Measurements from ENCODE around the gene GRHL1.
"Not testable (repeated sequence)": the region's sequence is repeated elsewhere in the genome, so short reads cannot be mapped to it uniquely, and the experiment has no call there.

Gene GRHL1

GRCh38 chr2:10026940-10027569, 75.6 kb downstream of the GRHL1 start:
- peaks cover 13% of the 10 kb centered on the region for H3K4me1 ChIP-seq (ENCODE audit: control insufficient read depth, low read depth, low read length)

DNA sequence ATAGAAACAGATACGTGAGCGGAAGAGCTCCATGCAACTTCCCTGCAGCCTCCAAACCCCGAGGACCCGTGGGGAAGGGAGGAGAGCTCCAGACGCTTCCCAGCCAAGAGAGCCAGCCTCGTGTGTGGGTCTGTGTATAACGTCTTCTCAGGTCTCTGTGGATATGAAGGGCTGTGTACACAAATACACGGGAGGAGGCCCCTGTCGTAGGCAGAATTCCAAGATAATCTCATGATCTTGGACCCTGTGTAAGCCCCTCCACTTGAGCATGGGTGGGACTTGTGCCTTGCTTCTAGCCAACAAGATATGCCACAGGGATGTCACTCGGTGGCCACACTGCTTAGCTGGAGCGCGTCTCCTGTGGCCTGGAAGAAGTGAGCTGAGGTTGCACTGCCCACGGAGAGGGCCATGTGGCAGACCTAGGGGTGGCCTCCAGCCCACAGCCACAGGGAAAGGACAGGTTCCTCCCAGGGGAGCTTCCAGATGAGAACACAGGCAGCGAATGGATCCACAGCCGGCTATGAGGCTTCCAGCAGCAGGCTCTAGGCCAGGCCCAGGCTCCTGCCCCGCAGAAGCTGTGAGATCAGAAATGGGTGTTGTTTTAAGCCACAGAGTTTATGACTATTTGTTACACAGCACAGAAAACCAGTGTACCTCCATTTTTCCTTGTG, 76.3 kb downstream of the GRHL1 start:
- Histone ChIP-seq H3K9me3 (ENCODE audit: control insufficient read depth, low read depth, low read length) (no peaks in the 10 kb centered on the region), H3K9ac (ENCODE audit: low read length) (no peak overlapping the region), H3K27me3 (ENCODE audit: control insufficient read depth, insufficient read depth, low read length) (no peaks in the 10 kb centered on the region), H3K36me3 (ENCODE audit: control insufficient read depth, low read depth, low read length) (no peaks in the 10 kb centered on the region), H3K27ac (ENCODE audit: low read length) (no peak overlapping the region), H3K4me1 (ENCODE audit: control insufficient read depth, low read depth, low read length) (peaks cover 13% of the 10 kb centered on the region), H3K4me3 (ENCODE audit: low read length) (no peak overlapping the region)

More at GRCh38 chr2:10026940-10027569, 75.6 kb downstream of the GRHL1 start:
- H3K9ac ChIP-seq (ENCODE audit: low read length) = no peak overlapping the region
- H3K27me3 ChIP-seq (ENCODE audit: control insufficient read depth, insufficient read depth, low read length) = no peaks in the 10 kb centered on the region
- no peaks in the 10 kb centered on the region for H3K9me3 ChIP-seq (ENCODE audit: control insufficient read depth, low read depth, low read length)
- no peak overlapping the region for H3K27ac ChIP-seq (ENCODE audit: low read length)
- H3K36me3 ChIP-seq (ENCODE audit: control insufficient read depth, low read depth, low read length) = no peaks in the 10 kb centered on the region
- H3K4me3 ChIP-seq (ENCODE audit: low read length) = no peak overlapping the region

DNA sequence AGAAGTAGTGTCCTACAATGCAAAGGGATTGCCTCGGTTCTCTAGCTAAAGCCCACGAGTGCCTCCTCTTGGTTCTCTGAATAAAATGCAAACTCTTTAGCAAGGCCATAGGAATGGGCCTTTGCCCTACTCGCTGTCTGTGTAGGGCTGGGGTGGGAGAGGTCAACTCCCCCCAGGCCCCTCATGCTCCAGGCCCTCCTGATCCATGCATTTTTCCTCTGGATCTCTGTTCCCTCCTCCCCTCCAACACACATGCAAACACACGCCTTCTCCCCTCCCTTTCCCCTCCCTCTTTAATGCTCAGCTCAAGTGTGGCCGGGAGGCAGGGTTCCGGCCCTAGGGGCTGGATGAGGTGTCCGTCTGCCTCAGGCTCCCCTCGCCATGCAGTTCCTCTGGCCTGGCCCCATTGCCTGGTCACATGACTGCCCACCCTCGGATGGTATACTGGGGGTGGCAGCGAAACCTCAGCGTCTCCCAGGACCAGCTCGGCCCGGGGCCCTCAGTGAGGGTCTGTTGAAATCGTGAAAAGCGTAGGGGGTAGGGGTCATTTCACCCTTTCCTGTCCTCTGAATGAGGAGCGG, 77.0 kb downstream of the GRHL1 start:
- no peaks in the 10 kb centered on the region for H3K27me3 ChIP-seq (ENCODE audit: control insufficient read depth, insufficient read depth, low read length)
- no peaks in the 10 kb centered on the region for H3K36me3 ChIP-seq (ENCODE audit: control insufficient read depth, low read depth, low read length)
- no peaks in the 10 kb centered on the region for H3K9me3 ChIP-seq (ENCODE audit: control insufficient read depth, low read depth, low read length)
- H3K27ac ChIP-seq (ENCODE audit: low read length) = no peak overlapping the region
- H3K9ac ChIP-seq (ENCODE audit: low read length) = no peak overlapping the region
- H3K4me1 ChIP-seq (ENCODE audit: control insufficient read depth, low read depth, low read length) = peaks cover 13% of the 10 kb centered on the region
- H3K4me3 ChIP-seq (ENCODE audit: low read length) = no peak overlapping the region

DNA sequence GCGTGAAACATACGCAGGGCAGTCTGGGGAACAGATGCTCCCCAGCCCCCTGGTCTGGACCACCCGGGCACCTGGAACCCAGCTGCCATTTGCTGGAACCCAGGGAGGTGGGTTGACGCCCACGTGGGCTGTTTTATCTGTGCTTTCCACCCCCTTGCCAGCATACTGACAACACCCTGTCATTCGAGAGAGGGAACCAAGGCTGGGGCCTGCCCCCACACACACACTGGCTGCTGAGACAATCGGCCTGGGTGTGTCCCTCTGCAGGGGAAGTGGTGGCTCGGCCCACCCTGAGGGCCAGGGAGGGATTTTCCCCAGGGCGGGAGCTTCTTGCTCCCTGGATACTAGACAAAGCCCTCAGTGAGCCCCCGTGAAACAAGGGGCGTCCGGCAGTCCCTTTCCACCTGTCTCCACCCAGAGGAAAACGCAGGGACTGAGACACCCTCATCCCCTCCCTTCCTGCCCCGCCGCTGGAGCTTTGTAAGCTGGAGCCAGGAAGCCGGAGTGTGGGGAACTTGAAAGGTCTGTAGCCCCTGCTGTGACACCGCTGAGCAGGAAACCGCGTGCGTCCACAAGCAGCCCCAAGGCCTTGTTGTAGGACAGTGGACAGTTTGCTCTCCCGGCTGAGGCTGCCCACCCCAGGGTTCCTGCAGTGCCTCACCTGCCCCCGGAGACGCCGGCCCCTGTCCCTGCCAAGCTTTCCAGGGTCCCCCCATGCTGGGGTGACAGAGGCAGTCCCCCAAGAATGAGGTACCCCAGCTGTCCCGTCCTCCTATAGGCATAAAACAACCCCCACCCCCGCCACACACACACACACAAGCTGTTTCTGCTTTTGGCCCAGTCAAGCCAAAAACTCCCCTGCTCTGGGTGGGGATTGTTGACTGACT, 77.7 kb downstream of the GRHL1 start:
- peaks cover 13% of the 10 kb centered on the region for H3K4me1 ChIP-seq (ENCODE audit: control insufficient read depth, low read depth, low read length)
- H3K27me3 ChIP-seq (ENCODE audit: control insufficient read depth, insufficient read depth, low read length) = no peaks in the 10 kb centered on the region
- H3K4me3 ChIP-seq (ENCODE audit: low read length) = no peak overlapping the region
- no peak overlapping the region for H3K9ac ChIP-seq (ENCODE audit: low read length)
- H3K36me3 ChIP-seq (ENCODE audit: control insufficient read depth, low read depth, low read length) = no peaks in the 10 kb centered on the region
- no peaks in the 10 kb centered on the region for H3K9me3 ChIP-seq (ENCODE audit: control insufficient read depth, low read depth, low read length)
- H3K27ac ChIP-seq (ENCODE audit: low read length) = no peak overlapping the region

- Histone ChIP-seq H3K4me1 (ENCODE audit: control insufficient read depth, low read depth, low read length) (peaks cover 13% of the 10 kb centered on the region), H3K4me3 (ENCODE audit: low read length) (no peak overlapping the region), H3K9me3 (ENCODE audit: control insufficient read depth, low read depth, low read length) (no peaks in the 10 kb centered on the region), H3K27me3 (ENCODE audit: control insufficient read depth, insufficient read depth, low read length) (no peaks in the 10 kb centered on the region), H3K9ac (ENCODE audit: low read length) (no peak overlapping the region), H3K36me3 (ENCODE audit: control insufficient read depth, low read depth, low read length) (no peaks in the 10 kb centered on the region), H3K27ac (ENCODE audit: low read length) (no peak overlapping the region)
These were observed 78.4 kb downstream of the GRHL1 start for GRCh38 chr2:10029875-10030223.

- Histone ChIP-seq H3K4me3 (ENCODE audit: low read length) (no peak overlapping the region), H3K4me1 (ENCODE audit: control insufficient read depth, low read depth, low read length) (peaks cover 13% of the 10 kb centered on the region), H3K36me3 (ENCODE audit: control insufficient read depth, low read depth, low read length) (no peaks in the 10 kb centered on the region), H3K27ac (ENCODE audit: low read length) (no peak overlapping the region), H3K27me3 (ENCODE audit: control insufficient read depth, insufficient read depth, low read length) (no peaks in the 10 kb centered on the region), H3K9ac (ENCODE audit: low read length) (no peak overlapping the region), H3K9me3 (ENCODE audit: control insufficient read depth, low read depth, low read length) (no peaks in the 10 kb centered on the region)
These were observed 78.8 kb downstream of the GRHL1 start for GRCh38 chr2:10030311-10030736.

DNA sequence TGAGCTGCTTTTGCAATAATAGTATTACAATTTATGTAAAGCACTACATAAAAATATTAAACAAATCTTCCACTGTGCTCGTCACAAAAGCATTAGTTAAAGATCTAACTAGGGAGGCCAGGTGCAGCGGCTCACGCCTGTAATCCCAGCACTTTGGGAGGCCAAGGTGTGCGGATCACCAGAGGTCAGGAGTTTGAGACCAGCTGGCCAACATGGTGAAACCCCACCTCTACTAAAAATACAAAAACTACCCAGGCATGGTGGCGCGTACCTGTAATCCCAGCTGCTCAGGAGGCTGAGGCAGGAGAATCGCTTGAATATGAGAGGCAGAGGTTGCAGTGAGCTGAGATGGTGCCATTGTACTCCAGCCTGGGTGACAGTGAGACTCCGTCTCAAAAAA, 79.3 kb downstream of the GRHL1 start:
- H3K4me1 ChIP-seq (ENCODE audit: control insufficient read depth, low read depth, low read length) = peaks cover 13% of the 10 kb centered on the region
- not testable (repeated sequence) for H3K9me3 ChIP-seq (ENCODE audit: control insufficient read depth, low read depth, low read length); H3K9ac ChIP-seq (ENCODE audit: low read length); H3K4me3 ChIP-seq (ENCODE audit: low read length); H3K27me3 ChIP-seq (ENCODE audit: control insufficient read depth, insufficient read depth, low read length); H3K36me3 ChIP-seq (ENCODE audit: control insufficient read depth, low read depth, low read length); H3K27ac ChIP-seq (ENCODE audit: low read length)

- H3K9me3 ChIP-seq (ENCODE audit: control insufficient read depth, low read depth, low read length) = no peaks in the 10 kb centered on the region
- H3K4me1 ChIP-seq (ENCODE audit: control insufficient read depth, low read depth, low read length) = peaks cover 13% of the 10 kb centered on the region
- H3K27me3 ChIP-seq (ENCODE audit: control insufficient read depth, insufficient read depth, low read length) = no peaks in the 10 kb centered on the region
- H3K4me3 ChIP-seq (ENCODE audit: low read length) = no peak overlapping the region
- no peak overlapping the region for H3K27ac ChIP-seq (ENCODE audit: low read length)
- no peak overlapping the region for H3K9ac ChIP-seq (ENCODE audit: low read length)
- H3K36me3 ChIP-seq (ENCODE audit: control insufficient read depth, low read depth, low read length) = no peaks in the 10 kb centered on the region
These were observed 80.6 kb downstream of the GRHL1 start for GRCh38 chr2:10031886-10032745.

- no peaks in the 10 kb centered on the region for H3K27me3 ChIP-seq (ENCODE audit: control insufficient read depth, insufficient read depth, low read length)
- H3K27ac ChIP-seq (ENCODE audit: low read length) = no peak overlapping the region
- no peak overlapping the region for H3K4me3 ChIP-seq (ENCODE audit: low read length)
- peaks cover 13% of the 10 kb centered on the region for H3K4me1 ChIP-seq (ENCODE audit: control insufficient read depth, low read depth, low read length)
- H3K9ac ChIP-seq (ENCODE audit: low read length) = no peak overlapping the region
- H3K9me3 ChIP-seq (ENCODE audit: control insufficient read depth, low read depth, low read length) = no peaks in the 10 kb centered on the region
- H3K36me3 ChIP-seq (ENCODE audit: control insufficient read depth, low read depth, low read length) = no peaks in the 10 kb centered on the region
These were observed 81.2 kb downstream of the GRHL1 start for GRCh38 chr2:10032746-10033105.

GRCh38 chr2:10033251-10034006, 81.9 kb downstream of the GRHL1 start:
- H3K4me1 ChIP-seq (ENCODE audit: control insufficient read depth, low read depth, low read length) = peaks cover 11% of the 10 kb centered on the region

More at GRCh38 chr2:10033251-10034006, 81.9 kb downstream of the GRHL1 start:
- Histone ChIP-seq H3K9ac (ENCODE audit: low read length) (no peak overlapping the region), H3K27ac (ENCODE audit: low read length) (no peak overlapping the region), H3K27me3 (ENCODE audit: control insufficient read depth, insufficient read depth, low read length) (no peaks in the 10 kb centered on the region), H3K36me3 (ENCODE audit: control insufficient read depth, low read depth, low read length) (no peaks in the 10 kb centered on the region), H3K4me3 (ENCODE audit: low read length) (no peak overlapping the region), H3K9me3 (ENCODE audit: control insufficient read depth, low read depth, low read length) (no peaks in the 10 kb centered on the region)
